HG02884 (cell line): Measurements from ENCODE around the gene PDE3A.

Experiments
- ATAC-seq: cut with Tn5 transposase; IDR thresholded peaks from one replicate; pipeline ENCODE4 v1.9.1; 2021; ENCODE audit warnings: mild to moderate bottlenecking, moderate library complexity; ENCODE audit not compliant: unreplicated experiment

Gene PDE3A

DNA sequence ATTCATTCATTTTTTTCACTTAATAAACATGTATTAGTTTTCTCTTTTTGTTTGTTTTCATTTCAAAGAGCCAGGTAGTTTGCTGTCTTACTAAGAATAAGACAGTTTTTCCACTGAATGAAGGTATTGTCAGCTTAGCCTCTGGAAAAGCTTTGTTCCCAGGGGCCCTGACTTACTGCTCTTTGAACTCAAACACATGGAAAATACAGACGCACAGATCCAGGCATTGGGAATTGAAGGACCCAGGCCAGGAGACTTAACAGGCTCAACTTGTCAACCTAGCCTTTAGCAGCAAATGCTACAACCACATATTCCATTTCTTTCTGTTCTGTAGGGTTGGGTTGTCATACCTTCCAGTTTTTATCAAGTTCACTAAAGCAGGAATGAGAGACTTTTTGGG, 288.3 kb downstream of the PDE3A start:
- no peak for ATAC-seq

DNA sequence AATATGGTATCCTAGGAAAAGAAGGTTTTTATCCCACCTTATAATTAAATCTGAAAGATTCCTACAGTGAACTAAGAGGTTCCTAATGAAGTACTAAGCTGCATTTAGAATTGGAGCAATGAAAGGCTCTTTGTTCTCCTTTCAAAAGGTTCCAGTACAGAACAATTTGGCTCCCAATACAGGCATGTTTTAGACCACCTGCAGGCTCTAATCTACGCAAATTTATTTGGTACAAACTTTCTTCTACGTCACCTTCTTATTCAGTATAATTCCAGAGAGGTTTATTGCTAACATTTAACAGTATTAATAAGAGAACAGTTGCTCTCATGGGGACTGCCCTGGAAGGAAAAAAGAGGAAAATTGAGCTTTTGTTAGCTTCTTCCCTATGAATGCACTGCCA, 289.2 kb downstream of the PDE3A start:
- ATAC-seq, result no peak

DNA sequence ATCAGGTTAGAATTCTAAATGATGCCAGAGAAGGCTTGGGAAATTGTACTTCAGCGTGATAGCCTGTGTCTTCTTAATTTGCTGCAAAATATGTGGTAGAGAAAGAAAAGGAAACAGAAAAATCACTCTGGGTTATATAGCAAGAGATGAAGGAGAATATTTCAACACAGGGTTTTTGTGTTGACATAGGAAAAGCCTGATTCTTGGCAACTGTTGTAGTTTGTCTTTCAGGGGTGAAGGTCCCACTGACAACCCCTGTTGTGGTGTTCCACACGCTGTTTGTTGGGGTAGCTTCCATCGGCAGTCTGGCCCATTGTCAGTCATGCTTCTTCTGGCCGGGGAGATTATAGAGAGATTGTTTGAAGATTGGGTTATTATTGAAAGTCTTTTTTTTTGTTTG, 313.0 kb downstream of the PDE3A start:
- no peak for ATAC-seq

DNA sequence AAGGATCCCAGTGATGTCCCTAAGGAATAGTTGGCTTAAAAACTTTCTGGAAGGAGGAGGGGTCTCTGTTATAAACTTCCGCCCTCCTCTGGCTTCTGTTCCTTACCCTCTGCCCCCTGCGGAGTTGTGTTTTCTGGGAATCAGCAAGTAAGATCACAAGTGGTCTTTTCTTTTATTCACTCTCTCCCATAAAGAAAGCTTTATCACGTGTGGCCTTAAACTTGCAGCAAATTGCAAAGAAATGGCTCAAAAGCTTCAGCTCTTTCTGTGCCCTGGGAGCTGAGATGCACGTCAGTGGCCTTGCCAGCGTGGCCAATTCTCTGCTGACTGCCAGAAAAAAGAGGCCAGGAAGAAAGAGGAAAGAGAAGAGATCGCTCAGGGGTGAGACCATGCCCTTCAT, 326.9 kb downstream of the PDE3A start, which contains the start of gene SLCO1C1:
TSS of gene SLCO1C1 (plus strand) at position 101 of the 400 bp plus-strand sequence. CDS start 4,245 bp downstream, outside the sequence.
- no peak for ATAC-seq

DNA sequence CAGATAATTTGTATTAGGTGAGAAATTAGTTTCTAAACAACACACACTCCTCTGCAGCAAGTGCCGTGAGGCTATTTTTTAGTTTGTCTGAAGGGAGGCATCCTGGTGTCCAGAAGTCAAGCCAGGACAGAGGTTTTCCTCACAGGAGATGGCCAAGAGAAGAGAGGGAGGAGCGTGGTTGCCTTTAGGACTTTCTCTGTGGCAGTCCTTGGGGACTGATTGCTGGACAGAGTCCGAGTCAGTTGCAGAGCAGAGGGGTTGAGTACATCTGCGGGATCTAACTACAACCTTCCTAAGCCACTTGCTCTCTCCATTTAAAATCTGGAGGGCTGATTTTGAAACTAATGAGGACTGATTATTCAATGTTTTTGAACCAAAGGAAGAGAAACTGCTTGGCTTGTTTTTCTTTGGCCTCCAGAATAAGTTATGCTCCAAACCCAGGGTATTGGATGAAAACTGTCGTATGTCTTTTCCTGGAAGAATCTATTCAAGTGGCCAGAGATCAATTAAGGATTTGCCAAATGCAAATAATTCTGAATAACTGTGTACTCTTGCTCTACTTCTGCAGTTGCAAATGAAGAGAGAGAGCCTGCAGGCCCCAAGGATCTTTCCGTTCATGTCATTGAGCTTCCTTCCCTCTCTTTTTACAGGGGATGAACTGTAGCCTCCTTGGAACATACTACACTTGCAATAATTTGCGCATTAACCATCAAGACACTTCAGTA, 328.0 kb downstream of the PDE3A start:
- ATAC-seq, result no peak

DNA sequence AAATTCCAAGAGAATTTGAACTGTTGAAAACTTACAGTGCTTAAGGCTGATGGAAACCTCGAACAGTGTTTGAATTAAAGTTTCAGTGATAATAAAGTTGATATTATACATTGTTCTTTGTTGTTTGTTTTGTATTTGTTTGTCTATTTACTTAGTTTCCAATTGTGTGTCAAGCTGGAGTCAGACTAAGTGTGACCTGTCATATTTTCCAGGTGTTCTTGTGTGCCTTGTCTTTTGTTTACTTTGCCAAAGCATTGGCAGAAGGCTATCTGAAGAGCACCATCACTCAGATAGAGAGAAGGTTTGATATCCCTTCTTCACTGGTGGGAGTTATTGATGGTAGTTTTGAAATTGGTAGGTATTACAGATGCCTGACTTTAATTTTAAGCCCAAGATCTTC, 332.8 kb downstream of the PDE3A start:
- no peak for ATAC-seq

DNA sequence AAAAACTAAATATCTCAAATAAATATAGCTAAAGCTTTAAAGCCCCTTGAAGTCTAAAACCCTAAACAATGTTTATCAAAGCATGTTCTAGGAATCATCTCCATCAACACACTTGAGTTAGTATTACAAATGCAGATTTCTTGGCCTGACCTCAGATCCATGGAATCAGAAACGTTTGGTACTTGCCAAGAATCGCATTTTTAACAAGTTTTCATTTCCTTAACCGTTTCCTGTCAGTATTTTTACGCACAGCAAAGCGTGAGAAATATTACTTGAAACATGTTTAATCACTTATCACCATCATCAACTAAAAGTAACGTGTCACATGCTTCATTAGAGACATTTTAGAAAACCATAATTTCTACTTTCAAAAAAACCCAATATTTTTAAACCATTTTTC, 336.5 kb downstream of the PDE3A start:
- ATAC-seq, result no peak

DNA sequence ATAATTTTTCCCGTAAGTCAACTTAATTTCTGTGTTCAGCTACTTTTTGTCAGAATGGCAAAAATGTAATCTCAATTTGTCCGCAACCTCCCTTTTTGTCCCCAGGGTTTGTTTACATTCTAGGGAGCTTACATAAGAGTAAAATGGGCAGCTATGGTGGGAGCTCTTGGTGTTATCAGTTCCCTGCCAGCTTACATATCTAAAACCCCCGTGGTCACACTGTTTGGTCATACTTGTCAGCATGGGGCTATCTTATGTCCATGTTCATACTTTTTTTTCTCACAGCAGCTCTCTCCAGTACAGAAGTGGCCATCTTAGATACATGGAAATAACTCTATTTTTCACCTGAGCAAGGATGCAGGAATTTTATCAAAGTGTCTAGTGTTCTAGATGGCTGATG, 343.5 kb downstream of the PDE3A start:
- no peak for ATAC-seq

DNA sequence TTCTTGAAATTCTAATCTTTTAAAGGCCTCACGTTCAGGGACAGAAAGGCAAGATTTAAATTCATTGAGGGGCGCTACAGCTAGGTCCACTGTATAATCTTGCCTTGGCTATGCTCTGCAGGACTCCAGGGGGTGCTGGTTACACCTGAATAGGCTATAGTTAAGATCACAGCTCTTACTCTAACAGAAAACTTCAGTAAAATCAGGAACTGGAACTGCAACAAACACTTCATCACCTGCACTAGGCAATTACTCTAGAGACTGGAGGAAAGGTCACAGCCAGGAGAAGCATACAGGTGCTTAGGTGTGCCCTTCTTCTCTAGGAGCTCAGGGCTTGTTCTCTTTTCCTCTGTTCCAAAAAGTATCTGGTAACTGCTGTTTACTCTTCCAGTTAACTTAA, 347.7 kb downstream of the PDE3A start:
- no peak for ATAC-seq

DNA sequence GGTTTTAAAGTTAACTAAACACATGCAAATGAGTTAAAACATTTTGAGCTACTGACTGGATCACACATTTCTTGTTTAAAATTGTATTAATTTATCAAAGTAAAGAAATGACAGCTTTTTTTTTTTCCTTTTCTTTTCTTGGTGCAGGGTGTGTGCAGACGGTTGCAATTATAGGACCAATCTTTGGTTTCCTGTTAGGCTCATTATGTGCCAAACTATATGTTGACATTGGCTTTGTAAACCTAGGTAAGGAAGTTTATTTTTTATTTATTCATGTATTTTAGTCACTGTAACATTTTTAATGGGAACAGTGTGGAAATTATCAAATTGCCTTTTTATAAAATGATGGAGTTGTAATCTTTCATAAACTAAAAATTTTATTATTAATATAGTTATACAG, 348.6 kb downstream of the PDE3A start:
- ATAC-seq, result no peak

DNA sequence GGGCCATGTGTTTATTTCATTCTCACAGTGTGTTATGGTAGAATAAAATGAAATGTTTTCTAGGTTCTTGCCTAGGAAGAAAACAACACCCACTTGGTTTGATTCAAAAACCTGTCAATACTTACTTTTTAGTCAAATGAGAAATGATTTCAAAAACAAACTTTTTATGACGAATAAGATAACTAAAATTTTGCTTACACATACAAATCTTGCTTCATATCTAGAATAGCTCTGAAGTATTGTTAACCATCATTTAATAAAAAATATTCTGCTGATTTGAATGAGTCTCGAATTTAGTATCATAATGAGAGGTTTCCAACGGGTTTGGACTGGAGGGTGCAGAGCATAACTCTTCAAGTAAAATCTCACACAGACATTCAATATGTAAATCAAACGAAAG, 350.0 kb downstream of the PDE3A start:
- ATAC-seq, result no peak

DNA sequence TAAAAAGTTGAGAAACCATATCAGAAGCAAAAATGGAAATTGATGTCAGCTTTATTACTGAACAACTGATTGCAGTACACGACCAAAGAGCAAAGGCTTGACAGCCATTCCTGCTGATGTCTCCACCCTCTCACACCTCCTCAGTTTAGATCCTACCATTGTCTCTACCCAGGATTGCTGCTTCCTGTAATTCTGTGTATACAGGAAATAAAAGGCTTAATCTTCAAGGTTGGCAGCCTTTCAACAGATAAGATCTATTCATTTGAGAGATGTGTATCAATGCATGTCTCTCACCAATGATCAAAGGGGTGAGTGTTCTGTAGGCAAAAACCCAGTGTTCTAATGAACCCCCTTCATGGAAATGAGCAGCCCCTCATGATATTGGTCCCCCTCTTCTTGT, 353.8 kb downstream of the PDE3A start:
- ATAC-seq, result no peak

DNA sequence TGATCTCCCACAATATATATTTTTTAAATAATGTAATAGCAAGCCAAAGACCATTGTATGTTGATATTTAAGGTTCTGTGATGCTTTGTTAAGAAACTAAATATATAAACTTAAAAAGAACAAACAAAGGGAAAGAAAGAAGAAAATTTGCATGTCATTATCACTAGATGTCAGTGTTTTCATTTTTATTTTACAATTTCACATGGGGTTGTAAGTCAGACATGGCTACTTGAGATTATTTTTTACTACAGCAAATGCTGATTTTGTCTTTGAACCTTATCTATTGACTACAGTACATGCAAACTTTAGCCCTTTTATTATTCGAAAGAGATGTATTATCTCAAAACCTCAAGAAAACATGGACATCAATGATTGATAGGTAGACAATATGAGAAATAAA, 362.9 kb downstream of the PDE3A start:
- no peak for ATAC-seq
